NCI-H82 treated with DMSO at 0.1 percent for 48 hours (cell line): ENCODE measurements around the gene HS6ST3.
A peak's percentile ranks its signal among the peaks of the same experiment; 100 is the strongest.

Experiments used
- DNase-seq: peaks from one replicate; lab custom pipeline; 2025; ENCODE audit not compliant: unreplicated experiment; lab: John Stamatoyannopoulos, UW

HS6ST3 gene

DNA sequence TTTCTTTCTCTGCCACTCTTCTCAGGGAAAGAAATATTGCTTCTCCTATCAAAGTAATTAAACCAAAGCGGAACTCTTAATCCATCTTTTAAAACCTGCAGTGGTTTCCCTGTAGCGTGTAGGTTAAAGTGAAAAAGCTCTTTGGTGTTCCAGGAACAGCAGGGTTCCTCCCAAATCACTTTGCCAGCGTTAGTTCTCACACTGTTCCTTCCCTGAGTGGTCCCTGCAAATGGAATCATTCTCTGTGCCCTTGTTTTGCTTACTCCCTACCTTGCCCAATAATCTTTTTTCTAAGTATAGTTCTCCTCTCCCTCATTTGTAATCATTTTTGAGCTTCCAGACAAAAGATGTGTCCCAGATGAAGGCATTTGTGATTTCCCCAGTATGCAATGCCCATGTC lies 207.5 kb downstream of the HS6ST3 start:
- DNase-seq: no peak

DNA sequence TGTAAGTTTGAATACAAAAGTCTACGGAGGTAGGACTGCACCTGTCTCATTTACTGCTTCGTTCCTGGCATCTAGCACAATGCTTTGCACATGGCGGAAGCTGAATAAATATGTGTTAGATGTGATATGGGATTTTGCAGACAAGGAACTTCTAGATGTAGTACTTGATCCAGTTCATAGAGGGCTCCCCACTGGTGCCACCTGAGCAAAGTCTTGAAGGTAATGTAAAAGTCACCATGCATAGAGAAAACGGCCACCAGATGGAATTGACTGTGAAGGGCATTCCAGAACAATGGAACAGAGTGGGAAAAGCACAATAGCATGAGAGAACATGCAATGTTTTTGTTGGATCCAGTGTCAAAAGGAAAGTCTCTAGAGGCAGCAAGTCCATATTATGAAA lies 209.3 kb downstream of the HS6ST3 start:
- no peak for DNase-seq

DNA sequence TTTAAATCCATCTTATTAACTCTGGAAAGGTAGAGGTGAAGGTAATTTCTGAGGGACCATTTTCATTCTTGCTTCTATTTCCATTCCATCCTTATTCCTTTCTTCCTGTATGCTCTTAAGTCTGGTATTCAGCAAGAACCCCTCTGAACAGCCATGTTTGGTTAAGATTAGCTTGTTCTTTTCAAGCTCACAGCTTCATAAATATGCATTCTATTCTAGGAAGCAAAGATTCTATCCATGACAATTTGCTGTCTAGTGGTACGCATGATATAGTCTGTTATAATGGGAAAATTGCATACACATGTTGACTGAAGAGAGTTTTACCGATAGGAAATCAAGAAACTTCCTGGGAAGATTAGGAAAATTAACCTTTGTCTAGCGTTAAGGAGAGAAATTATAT lies 218.7 kb downstream of the HS6ST3 start:
- no peak for DNase-seq

DNA sequence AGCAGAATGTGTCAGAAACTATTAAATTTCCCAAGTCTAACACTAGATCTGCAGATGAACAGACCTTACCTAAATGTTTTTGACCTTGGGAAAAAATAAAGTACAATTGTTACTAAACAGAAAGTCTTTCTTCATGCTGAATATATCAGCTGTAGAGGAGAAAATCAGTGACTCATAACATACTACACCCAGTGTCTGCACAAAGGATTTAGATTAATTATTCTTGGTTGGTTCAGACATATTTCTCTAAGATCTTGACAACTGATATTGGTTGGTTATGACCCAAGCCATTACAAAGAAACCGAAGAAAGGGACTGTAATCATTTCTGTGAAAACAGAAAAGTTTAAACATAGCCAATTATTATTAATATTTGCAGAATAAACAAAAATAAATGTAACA lies 225.1 kb downstream of the HS6ST3 start:
- DNase-seq: no peak

DNA sequence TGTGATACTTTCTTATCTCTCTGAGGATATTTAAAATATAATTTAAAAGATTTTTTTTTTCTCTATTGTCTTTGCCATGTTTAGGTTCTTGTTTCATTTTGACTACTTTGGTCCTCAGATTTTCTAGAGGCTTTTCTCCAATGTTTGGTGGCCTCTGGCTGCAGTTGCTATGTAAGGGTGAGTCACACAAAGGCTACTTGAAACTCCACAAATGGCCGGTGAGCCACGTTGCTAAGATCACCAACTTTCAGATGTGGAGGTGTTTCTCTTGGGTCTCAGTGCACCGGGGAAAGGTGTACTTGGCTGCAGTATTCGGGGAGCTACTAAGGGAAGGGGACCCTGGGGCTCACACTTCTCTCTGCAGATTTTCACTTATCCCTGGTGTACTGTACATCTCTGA lies 248.1 kb downstream of the HS6ST3 start:
- DNase-seq: no peak

- DNase-seq: no peak
These were observed 252.4 kb downstream of the HS6ST3 start for GRCh38 chr13:96342286-96342685.

DNA sequence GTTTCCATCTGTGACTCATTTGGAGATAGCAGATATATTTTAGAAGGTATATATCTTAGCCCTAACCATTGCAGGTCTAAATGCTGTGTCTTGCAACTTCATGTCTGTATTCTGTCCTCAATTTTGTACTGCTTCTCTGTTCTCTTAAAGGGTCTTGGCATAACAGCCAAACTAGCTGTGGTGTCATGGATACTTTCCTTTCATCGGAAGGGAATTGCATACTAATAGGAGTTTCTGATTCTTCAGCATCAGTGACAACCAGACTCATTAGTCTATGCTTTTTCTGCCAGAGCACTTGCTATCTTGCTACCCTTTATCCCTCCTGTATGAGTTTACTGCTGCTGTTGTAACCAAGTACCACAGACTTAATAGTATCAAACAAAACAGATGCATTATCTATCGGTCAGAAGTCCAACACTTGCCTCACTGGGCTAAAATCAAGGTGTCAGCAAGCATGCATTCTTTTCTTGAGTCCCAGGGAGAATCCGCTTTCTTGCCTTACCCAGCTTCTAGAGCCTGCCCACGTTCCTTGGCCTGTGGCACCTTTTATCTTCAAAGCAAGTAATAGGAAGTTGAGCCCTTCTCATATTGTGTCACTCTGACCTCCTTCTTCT lies 253.1 kb downstream of the HS6ST3 start:
- DNase-seq: no peak

DNA sequence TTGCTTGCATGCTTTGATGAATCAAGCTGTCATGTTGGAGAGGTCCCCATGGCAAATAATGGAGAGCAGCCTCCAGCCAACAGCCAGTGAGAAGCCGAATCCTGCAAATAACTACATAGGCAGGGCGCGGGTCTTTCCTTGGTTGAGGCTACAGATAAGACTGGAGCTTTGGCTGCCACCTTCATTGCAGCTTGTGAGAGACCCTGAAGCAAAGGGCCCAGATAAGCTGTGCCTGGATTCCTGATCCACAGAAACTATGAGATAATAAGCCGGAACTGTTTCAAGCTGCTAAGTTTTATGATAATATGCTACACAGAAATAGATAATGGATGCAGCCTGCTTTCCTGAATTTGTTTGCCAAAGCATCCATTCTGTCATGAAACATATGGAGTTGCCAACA lies 257.0 kb downstream of the HS6ST3 start:
- DNase-seq: no peak

GRCh38 chr13:96373597-96373996 lies 283.7 kb downstream of the HS6ST3 start:
- no peak for DNase-seq

GRCh38 chr13:96377835-96378234 lies 287.9 kb downstream of the HS6ST3 start:
- DNase-seq: no peak

DNA sequence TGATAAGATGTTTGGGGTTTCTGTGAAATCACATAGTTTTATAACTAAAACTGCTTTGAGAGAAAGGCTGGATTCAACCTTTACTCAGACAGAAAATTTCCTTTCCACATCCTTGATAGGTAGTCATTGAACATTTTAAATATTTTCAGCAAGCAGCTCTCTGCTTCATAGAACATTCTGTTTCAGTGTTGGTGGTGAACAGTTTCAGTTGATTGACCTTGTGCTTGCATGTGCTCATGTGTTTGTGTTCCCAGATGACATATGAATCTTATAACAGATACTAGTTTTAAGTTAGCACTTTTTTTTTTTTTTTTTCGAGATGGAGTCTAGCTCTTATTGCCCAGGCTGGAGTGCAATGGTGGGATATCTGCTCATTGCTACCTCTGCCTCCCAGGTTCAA lies 290.1 kb downstream of the HS6ST3 start:
- DNase-seq: no peak

- no peak for DNase-seq
These were observed 291.8 kb downstream of the HS6ST3 start for GRCh38 chr13:96381681-96382080.

DNA sequence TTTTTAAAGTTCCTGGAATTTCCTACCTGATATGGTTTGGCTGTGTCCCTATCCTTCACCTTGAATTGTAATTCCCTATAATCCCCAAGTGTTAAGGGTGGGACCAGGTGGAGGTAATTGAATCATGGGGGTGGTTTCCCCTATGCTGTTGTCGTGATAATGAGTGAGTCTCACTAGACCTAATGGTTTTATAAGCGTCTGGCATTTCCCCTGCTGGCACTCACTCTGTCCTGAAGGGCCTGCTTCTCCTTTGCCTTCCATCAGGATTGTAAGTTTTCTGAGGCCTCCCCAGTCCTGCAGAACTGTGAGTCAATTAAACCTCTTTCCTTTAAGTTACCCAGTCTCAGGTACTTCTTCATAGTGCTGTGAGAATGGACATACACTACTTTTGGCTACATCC lies 298.7 kb downstream of the HS6ST3 start:
- DNase-seq: no peak

DNA sequence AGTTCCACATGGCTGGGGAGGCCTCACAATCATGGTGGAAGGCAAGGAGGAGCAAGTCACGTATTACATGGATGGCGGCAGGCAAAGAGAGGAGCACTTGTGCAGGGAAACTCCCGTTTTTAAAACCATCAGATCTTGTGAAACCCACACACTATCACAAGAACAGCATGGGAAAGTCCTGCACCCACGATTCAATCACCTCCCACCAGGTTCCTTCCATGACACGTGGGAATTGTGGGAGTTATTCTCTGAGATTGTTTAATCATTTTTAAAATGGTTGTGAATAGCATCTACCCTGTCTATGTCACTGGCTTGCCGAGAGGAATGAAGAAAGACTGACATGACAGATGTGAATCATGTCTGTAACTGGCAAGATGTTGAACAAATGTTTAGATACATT lies 301.7 kb downstream of the HS6ST3 start:
- no peak for DNase-seq

DNA sequence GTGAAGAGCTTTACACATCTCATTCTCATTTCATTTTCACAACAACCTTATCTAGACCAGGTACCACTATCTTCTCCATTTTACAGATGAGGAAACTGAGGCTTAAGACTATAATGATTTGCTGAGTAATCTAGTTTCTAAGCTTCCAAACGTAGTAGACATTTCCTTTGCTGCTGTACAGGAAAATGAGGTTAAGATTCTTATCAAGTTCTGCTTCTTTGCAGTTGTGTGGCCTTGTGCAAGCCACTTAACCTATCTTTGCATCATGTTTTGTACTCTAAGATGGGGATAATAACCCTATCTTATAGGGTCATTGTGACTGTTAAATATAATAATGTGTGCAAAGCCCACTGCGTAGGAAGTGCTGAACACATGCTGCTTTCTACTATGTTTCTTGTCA lies 307.9 kb downstream of the HS6ST3 start:
- no peak for DNase-seq

DNA sequence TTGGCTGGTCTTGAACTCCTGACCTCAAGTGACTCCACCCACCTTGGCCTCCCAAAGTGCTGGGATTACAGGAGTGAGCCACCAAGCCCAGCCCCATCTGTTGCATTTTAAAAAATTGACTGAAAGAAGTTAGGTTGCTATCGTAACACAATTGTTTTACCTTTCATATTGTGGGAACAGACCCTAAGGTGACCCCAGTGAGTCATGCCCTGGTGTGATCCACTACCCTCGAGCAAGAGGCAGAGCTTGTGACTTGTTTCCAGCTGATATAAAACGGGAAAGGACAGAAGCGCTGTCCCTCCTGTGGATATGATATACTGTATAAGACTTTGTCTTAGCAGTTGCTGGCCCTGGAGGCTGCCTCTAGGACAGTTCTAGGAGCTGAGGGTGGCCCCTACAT lies 308.6 kb downstream of the HS6ST3 start:
- DNase-seq: no peak

- DNase-seq: no peak
These were observed 313.3 kb downstream of the HS6ST3 start for GRCh38 chr13:96403241-96403640.

DNA sequence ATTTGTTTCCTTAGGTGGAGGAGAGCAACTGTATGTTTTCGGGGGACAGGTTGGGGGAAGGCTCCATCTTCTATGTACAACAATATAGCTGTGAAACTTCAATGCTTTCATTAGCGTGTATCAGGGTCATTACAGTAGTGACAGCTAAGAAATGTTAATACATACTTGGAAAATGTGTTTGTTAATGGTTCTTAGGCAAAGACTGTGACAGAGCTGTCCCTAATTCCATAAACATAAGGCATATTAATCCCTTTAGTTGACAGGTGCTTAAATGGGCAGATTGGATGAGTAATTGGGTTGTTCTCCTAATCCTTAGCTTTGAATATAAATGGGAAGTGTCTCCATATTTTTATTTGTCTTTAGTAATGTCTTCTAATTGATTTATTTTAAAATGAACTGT lies 313.7 kb downstream of the HS6ST3 start:
- peak; percentile 91 for DNase-seq

- no peak for DNase-seq
These were observed 326.0 kb downstream of the HS6ST3 start for GRCh38 chr13:96415831-96416385.

GRCh38 chr13:96417939-96418685 lies 328.2 kb downstream of the HS6ST3 start:
- no peak for DNase-seq

- no peak for DNase-seq
These were observed 331.4 kb downstream of the HS6ST3 start for GRCh38 chr13:96421314-96421713.

- DNase-seq: no peak
These were observed 332.1 kb downstream of the HS6ST3 start for GRCh38 chr13:96422002-96422401.

- no peak for DNase-seq
These were observed 336.3 kb downstream of the HS6ST3 start for GRCh38 chr13:96426167-96426566.
